GM18511 (cell line): ENCODE measurements around the gene CFAP46.

Experiments used
- ATAC-seq: cut with Tn5 transposase; IDR thresholded peaks from one replicate; pipeline ENCODE4 v1.9.1; 2021; ENCODE audit warnings: mild to moderate bottlenecking, moderate library complexity; ENCODE audit not compliant: unreplicated experiment

The CFAP46 gene

GRCh38 chr10:132812520-132812919, 129.8 kb downstream of the CFAP46 start:
- no peak for ATAC-seq

GRCh38 chr10:132811891-132812481, 130.4 kb downstream of the CFAP46 start:
- no peak for ATAC-seq

- ATAC-seq, result no peak
Measured at GRCh38 chr10:132810807-132811700, 131.3 kb downstream of the CFAP46 start.

- ATAC-seq, result no peak
Measured at GRCh38 chr10:132810141-132810806, 132.1 kb downstream of the CFAP46 start.

- no peak for ATAC-seq
Measured at GRCh38 chr10:132809232-132810140, 132.9 kb downstream of the CFAP46 start.

GRCh38 chr10:132808383-132809231, 133.8 kb downstream of the CFAP46 start:
- ATAC-seq, result no peak

GRCh38 chr10:132807621-132808049, 134.7 kb downstream of the CFAP46 start:
- no peak for ATAC-seq

- no peak for ATAC-seq
Measured at GRCh38 chr10:132806561-132807003, 135.8 kb downstream of the CFAP46 start.

- no peak for ATAC-seq
Measured at GRCh38 chr10:132806110-132806509, 136.3 kb downstream of the CFAP46 start.

- ATAC-seq, result no peak
Measured at GRCh38 chr10:132805599-132805998, 136.8 kb downstream of the CFAP46 start.

GRCh38 chr10:132804785-132805426, 137.5 kb downstream of the CFAP46 start:
- ATAC-seq, result no peak

GRCh38 chr10:132804287-132804686, 138.1 kb downstream of the CFAP46 start:
- no peak for ATAC-seq

- no peak for ATAC-seq
Measured at GRCh38 chr10:132803416-132804210, 138.8 kb downstream of the CFAP46 start.

GRCh38 chr10:132802694-132803320, 139.6 kb downstream of the CFAP46 start:
- ATAC-seq, result no peak

- ATAC-seq, result no peak
Measured at GRCh38 chr10:132802048-132802447, 140.3 kb downstream of the CFAP46 start.

GRCh38 chr10:132799865-132800264, 142.5 kb downstream of the CFAP46 start:
- no peak for ATAC-seq

GRCh38 chr10:132798876-132799275, 143.5 kb downstream of the CFAP46 start:
- no peak for ATAC-seq

- ATAC-seq, result no peak
Measured at GRCh38 chr10:132798403-132798802, 144.0 kb downstream of the CFAP46 start.
